ENCODE data around the gene PPP1R3G.

The PPP1R3G gene

DNA sequence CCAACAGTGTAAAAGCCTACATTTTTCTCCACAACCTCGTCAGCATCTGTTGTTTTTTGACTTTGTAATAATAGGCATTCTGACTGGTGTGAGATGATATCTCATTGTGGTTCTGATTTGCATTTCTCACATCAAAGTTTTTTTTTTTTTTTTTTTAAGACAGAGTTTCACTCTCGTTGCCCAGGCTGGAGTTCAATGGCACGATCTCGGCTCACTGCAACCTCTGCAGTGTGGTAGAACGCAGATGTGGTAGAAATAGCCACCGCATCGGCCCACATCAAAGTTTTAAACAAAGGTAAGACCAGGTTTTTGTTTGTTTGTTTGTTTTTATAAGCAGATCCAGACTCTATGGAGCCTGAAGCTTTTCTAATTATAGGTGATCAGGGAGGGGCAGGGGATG lies 12.7 kb upstream of the PPP1R3G start:
- no peak for DNase-seq (ENCODE audit: low spot score)

DNA sequence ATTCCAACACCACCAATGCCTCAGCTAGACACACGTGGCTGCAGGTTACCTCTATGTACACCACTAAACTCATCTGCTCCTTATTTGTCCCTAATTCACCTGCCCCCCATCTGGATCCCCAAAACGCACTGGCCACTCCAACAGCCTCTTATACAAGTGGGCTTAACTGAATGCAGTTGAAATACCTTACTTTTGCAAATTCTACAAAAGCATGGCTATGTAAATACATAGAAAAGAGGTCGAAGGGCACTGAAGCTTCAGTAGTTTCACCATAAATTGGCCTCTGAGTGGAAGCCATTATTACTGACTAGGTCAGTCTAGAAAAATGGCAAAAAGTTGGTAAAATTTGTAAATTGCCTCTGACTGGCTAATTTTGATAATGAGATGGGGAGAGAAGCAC lies 11.1 kb upstream of the PPP1R3G start:
- no peak for DNase-seq (ENCODE audit: low spot score)

DNA sequence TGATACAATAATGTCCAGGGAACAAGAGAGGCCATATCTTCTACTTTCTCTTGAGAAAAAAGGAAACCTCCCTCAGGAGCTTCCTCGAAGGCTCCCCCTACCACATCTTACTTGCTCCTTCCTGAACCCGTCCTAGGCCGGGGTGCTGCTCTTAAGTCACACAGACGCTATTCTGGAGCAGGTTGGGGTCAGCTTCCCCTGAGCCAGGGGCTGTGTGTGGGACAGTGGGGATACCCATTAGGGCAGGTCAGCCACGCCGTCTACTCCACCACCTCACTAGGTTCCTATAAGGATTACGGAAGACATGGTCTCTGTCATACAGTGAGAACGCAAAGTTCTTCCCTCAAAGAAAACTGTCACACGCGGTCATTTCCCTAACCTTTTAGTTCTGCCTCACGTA lies 8.2 kb upstream of the PPP1R3G start:
- DNase-seq (ENCODE audit: low spot score), result no peak

DNA sequence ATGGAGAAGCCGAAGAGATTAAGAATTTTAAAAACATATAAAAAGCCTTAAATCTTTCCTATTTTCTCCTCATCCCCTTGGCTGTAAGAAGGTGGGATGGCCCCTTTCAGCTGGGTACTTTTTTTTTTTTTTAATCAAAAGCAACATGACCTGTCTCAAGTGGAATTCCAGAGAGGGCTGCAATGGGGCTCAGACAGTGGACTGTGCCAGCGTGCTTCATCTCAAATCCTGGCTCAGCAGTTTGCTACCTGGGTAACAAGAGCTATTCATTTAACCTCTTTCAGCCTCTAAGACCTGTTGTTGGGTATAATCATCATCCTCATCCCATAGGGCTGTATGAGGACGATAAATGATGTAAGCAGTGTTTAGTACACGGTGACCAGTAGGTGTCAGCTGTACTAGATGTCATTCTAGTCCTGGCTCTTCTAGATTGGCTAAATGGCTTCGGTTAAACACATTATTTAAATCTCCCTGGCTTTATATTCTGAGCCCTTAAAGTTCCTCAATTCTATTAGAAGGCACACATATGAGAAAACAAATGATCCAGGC lies 6.9 kb upstream of the PPP1R3G start:
- DNase-seq (ENCODE audit: low spot score), result no peak

DNA sequence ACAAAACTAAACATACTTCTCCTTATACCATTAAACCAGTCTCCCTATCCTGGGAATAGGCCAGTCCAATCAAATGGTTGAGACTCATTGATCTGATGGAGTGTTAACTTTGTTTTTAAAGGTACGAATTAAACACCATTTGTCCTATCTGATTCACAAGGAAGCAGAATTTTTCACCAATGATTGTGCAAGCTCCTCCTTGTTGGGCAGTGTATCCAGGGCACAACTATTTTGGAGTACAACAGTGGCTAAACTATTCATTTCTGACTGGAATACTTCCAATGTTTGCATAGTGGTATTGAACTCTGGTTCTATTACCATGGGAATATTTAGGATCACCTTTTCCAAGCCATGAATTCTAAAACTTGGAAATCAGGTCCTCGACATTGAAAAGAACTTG lies 5.4 kb upstream of the PPP1R3G start:
- DNase-seq (ENCODE audit: low spot score), result no peak

DNA sequence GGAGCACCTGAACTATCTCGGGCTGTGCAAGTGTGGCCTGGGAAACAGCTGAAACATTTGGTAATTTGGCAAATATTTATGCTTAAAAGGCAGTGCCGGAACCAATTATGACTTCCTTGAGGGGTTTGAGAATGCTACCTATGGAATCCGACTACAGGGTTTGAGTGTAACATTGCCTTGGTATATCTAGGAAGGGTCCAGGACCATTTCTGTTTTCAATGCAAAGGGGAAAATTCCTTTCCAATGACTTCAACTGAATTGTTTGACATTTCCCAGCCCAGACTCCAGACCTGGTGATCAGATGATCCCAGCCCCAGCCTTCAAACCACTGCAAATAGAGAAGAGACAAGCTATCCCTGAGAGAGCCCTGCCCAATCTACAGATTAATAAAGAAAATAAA lies 4.6 kb upstream of the PPP1R3G start:
- DNase-seq (ENCODE audit: low spot score), result no peak

DNA sequence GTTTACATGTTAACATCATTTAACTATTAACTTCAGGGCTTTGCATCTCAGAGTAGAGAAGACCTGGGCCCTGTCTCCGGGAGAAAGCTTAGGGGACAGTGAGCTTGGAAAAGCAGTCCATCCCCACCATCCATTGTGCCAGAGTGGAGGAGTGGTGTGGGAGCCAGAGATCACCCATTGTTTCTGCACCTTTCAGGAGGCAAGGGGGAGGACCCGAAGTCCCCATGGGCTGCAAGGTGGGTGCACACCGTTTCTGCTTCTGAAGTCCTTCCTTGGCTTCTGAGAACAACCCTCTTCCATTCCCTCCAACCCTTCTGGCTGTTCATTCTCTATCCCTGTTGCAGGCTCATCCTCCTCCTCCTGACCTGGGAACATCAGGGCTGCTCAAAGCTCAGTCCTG lies 4.0 kb upstream of the PPP1R3G start:
- DNase-seq (ENCODE audit: low spot score), result no peak

DNA sequence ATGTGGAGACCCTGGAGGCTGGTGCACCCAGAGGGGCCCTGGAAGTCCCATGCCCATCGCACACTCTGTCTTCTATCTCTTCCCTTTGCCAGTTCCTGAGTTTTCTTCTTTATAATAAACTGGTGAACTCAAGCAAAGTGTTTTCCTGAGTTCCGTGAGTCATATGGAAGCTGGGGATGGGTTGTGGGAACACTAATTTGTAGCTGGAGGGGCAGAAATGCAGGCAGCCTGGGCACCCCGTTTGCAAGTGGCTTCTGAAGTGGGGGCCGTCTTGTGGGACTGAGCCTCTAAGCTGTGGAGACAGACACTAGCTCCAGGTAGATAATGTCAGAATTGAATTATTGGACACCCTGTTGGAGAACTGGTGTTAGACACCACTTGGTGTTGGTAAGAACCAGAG lies 3.2 kb upstream of the PPP1R3G start:
- DNase-seq (ENCODE audit: low spot score), result no peak

DNA sequence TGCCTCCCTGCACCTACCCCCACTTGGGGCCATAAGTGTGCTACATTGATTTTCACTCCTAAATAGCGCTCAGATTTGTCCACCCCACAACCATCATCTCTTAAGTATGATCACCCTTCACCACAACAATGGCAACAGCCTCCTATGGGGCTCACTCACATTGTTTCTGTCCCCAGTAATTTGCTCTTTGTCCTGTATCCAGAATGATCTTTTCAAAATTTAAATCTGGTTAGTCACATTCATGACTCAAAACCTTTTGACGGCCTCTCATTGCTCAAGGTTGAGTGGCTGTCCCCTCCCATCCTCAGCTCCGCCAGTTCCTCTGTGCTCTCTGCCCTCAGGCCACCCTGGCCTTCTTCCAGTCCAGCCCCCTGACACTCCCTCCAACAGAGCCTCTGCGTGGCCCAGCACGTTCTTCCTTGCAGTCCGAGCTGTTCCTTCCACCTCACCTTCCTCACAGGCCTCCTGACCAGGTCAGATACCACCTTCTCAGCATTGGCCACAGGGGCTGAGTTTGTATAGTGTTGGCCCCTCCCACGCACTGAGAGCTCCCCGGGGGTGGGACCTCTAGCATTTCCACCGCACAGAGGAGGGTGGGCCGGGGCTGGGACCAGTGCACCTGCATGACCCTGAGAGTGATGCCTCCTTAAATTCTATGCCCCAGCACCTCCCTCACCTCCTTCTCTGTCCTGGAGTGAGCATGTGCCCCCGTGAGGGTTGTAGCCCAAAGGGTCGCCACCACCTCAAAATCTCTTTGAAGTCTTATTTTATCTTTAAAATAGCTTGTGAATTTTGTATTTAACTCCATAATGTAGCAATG lies 2.4 kb upstream of the PPP1R3G start:
- peak; percentile 34 for DNase-seq (ENCODE audit: low spot score)

DNA sequence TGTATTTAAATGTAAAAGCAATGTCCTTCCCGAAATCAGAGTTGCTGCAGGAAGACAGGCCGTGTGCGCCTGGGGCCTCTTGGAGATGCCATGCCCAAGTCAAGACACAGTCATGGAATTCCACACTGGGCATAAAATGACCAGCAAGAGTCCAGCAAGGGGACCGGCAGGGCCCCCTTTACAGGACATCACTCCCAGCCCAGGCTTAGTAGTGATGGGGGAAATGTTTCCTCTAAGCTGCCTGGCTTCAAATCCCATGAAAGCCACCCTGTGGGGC lies 1.9 kb upstream of the PPP1R3G start:
- DNase-seq (ENCODE audit: low spot score), result no peak

DNA sequence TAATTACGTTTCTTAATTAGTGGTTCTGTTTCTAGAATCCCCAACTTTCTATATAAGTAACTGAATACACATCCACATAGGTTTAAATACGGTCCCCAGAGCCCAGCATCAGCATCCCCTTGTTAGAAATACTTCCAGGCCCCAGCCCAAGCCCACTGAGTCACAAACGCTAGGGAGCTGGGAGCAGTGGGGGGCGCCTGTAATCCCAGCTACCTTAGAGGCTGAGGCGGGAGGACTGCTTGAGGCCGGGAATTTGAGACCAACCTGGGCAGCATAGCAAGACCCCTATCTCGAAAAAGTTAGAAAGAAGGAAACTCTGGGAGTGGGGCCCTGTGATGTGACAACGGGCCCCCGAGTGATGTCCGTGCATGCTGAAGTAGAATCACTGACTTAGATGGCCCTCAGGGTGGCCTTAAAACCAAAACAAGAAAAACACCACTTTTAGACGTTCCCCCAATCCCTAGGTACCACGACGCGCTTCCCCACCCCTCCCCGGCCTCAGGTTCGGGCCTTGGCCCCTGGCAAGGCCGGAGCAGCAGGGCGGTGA lies 1.3 kb upstream of the PPP1R3G start:
- no peak for DNase-seq (ENCODE audit: low spot score)

DNA sequence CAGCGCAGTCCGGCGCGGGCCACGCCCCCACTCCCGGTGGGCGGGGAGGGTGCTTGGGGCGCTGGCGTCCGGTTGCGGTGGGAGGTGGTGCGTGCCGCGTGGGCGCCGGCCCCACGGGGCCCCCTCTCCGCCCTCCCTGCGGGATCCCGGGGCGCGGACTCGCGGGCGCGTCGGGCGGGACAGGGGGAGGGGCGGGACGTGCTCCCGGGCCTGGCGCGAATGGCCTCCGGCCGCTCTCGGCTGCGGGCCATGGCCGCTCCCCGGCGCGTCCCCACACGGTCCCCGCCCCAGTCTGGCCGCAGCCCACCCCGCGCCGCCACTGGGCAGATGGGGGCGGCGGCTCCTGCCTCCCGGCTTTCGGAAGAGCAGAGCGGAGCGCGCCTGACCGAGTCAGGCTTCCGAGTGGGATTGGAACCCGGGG lies 771 bp upstream of the PPP1R3G start:
- DNase-seq (ENCODE audit: low spot score), result no peak

DNA sequence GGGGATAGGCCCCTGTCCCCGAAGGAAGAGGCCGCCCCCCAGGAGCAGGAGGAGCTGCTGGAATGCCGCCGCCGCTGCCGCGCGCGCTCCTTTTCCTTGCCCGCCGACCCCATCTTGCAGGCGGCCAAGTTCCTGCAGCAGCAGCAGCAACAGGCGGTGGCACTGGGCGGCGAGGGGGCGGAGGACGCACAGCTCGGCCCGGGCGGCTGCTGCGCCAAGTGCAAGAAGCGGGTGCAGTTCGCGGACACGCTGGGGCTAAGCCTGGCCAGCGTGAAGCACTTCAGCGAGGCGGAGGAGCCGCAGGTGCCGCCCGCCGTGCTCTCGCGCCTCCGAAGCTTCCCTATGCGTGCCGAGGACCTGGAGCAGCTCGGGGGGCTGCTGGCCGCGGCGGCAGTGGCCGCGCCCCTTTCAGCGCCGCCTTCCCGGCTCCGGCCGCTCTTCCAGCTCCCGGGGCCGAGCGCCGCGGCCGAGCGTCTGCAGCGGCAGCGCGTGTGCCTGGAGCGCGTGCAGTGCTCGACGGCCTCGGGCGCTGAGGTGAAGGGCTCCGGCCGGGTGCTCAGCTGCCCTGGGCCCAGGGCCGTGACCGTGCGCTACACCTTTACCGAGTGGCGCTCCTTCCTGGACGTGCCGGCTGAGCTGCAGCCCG lies 630 bp downstream of the PPP1R3G start:
- DNase-seq (ENCODE audit: low spot score), result no peak

DNA sequence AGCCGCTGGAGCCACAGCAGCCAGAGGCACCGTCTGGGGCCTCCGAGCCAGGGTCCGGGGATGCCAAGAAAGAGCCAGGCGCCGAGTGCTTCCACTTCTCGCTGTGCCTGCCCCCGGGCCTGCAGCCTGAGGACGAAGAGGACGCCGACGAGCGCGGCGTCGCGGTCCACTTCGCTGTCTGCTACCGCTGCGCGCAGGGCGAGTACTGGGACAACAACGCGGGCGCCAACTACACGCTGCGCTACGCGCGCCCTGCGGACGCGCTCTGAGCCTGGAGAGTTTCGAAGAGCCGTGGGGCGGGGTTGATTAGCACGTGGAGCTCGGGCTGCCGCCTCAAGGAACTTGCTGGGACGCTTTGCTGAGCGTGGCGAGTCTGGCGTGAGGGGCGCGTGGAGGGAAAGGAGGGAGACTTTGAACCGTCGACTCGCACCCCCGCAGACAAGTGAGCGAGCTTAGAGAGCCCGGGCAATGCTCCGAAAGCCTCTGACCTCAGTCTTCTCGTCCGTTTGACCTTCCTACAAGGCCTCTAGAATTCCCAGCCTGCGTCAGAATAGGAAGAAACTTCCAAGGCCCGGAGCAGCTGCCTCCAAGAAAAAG lies 1.3 kb downstream of the PPP1R3G start:
- DNase-seq (ENCODE audit: low spot score), result no peak

DNA sequence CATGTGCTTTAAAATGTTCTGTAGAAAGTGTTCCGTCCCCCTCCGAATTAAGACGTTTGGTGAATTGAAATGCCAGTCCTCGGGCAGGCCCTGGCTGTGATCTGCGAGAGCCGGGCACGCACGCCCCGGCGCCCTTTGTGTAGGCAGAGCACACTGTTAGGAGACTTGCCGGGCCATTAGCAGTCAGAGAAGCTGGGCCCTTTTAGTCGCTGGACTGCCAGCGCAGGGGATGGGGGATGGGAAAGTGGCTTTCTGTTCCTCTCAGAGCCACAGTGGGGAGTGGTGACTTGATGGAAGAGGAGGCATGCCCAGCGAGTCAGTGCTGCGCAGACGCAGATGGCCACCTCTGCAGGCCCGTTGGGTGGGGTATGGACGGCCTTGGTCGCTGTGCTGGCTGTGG lies 2.2 kb downstream of the PPP1R3G start:
- DNase-seq (ENCODE audit: low spot score), result no peak

DNA sequence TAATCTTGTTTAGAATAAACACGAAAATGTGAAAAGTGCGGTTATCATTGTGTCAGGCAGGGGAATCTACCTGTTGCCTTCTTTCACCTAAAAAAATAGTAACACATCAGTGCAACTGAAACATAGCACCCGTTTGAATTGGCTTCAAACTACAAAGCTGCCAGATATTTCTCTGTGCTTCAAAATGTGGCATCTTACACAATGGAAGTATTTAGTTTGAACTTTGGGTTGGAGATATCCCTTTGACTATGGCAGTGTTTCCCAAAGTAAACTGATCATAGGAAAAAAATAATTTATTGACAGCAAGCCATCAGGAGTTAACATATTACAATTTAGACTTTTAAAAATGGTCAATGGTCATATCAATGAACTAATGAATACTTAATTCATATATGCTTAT lies 3.6 kb downstream of the PPP1R3G start:
- DNase-seq (ENCODE audit: low spot score), result no peak

DNA sequence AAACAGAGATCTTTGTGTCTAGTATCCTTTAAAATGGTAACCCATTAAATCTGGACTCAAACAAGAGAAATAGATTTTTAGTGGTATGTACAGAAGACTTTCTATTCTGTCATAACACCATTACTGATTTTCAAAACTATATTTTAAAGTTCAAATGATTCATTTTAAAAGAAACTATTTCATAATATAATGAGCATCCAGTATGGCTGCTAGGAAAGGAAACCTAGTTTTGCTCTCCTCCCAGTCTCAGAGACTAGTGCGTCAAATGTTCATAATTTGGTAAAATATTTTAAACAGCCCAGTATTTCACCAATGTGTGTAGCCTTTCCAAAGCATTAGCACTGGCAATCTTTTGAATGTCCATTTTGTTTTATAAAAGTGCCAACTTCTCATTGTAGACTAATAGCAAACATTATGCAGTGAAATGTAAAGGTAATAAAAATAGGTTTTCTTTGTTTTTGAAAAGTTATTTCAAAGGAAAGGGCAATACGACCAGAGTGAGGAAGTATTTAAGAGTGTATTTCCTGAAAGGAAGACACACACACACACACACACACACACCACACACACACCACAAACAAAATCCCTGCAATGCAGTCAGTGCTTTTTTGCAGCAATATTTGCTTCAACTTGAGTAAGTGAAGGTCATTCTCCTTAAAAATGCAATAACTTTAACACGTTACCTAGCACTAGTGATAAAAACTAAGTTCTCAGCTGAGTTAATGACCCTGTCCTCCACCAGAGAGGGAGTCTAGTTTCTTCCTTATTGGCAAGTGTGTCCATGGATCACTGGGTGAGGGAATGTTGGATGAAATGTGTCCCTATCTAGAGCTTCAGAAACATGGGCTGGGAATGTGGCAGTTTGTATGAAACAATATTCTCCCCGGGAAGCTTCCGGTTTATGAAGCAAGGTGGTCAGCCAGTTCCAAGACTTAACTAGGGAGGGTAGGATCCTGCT lies 4.6 kb downstream of the PPP1R3G start:
- DNase-seq (ENCODE audit: low spot score), result no peak

DNA sequence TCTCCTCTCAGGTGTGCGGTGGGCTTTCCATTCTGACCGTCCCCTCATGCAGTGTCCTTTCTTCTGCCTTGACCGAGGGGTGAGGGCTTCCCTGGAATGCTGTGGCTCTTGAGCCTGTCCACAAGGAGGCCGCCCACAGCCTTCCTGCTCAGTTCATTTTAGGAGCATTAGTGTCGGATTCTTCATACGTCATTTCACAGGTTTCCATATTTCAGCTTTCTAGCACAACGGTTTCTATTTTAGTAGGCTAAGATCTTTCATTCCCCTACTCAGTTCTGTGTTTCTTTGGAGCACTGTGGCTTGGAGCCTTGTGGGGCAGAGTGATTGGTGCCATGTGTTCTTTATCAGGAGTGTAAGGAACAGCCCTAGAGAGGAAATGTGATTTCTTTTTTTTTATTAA lies 5.5 kb downstream of the PPP1R3G start:
- DNase-seq (ENCODE audit: low spot score), result no peak

DNA sequence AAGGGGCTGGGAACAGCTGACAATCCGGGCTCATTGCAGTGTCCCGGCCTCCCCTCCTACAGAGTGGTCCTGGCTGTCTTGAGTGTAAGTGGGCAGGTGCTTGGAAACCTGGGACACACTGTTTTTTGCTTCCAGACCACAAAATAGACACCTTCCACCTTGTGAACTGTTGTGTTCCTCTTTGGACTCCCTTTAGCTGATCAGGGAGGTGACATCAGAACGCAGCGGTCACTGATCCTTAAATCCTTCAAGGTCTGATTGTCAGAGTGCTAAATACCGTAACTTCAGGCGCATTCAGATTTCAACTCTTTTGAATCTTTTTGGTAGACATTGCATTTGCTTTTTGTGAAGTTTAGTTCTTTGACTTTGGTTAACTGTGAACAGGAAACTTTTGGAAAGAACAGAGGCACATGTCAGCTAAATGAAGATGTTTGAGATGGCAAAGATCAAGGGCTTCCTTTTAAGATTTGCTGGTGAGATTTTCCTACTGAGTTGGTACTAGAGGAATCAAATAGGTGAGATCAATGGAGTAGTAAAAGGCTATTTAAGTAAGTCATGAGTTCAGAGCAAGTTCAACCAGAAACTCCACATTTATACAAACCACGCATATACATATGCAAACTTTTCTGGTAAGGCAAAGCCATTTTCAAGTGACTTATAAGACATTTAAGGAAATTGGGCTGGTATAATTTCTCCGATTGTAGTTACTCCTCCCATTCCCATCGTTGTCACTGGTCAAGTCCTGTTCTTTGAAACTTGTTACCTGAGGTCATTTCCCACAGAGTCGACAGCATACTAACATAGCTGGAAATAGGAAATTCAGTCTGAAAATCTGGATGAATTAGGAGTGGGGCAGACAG lies 6.3 kb downstream of the PPP1R3G start:
- no peak for DNase-seq (ENCODE audit: low spot score)

DNA sequence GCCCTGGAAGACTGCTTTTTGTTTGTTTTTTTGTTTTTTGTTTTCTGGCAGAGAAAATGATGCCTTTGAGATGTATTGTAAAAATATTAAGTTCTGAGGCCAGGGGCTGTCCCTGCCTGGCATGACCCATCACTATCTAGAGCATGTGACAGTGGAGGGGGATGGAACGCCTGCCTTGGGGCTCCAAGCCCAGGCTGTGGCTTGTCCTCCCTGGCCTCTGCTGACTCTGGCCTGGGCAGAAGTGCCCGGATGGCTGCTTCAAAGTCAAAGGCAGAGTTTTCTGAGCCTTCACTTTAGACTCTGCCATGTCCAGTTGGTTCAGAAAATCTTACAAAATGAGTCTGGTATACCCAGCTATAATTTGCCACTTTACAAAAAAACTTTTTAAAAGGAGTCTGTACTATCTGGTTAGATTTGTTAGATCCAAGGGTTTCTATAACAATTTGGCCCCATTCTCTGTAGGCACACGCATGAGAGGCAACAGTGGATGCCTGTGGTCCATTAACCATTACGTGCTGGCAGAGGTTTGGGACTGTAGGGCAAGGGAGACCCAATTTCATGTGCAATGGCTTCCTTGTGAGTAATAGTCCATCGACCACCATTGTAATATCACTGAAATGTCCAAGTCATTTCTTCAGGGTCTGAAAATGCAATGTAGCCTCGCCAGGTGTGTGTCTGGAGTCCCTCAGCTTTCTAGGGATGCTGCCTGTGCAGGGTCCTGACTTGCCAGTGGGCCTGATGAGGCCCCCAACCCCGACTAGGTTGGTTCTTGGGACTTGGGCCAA lies 8.3 kb downstream of the PPP1R3G start:
- no peak for DNase-seq (ENCODE audit: low spot score)

All from COLO829 (cell line).